OCI-LY1 (cell line): ENCODE results near the gene RABL2A.
"Not testable (repeated sequence)": the region's sequence is repeated elsewhere in the genome, so short reads cannot be mapped to it uniquely, and the experiment has no call there.

ENCODE experiments used
- H2AFZ ChIP-seq: fragments of 200-600 bp; sonication (generic), shearing (Covaris generic); 2 replicates; pipeline ENCODE4 v1.6.0; 2014; ENCODE audit warnings: antibody characterized with exemption, mild to moderate bottlenecking, low read length
- H3F3A ChIP-seq: fragments of 200-600 bp; sonication (generic), shearing (Covaris generic); 2 replicates; pipeline ENCODE4 v1.6.0; 2014; ENCODE audit warnings: mild to moderate bottlenecking, antibody characterized with exemption, low read length, moderate library complexity; ENCODE audit not compliant: insufficient read depth
- H3K27ac ChIP-seq: fragments of 200-600 bp; sonication (generic); 2 replicates; pipeline ENCODE4 v1.5.1; 2014; ENCODE audit warnings: low read length, mixed run types, mild to moderate bottlenecking, low read depth; ENCODE audit not compliant: poor library complexity, severe bottlenecking
- H3K27me3 ChIP-seq: fragments of 200-600 bp; sonication (generic); 2 replicates; pipeline ENCODE4 v1.6.0; 2014; ENCODE audit warnings: antibody characterized with exemption, mild to moderate bottlenecking, low read length, moderate library complexity; ENCODE audit not compliant: insufficient read depth
- H3K36me3 ChIP-seq: fragments of 200-600 bp; sonication (generic); 2 replicates; pipeline ENCODE4 v1.6.1; 2014; ENCODE audit warnings: mild to moderate bottlenecking, antibody characterized with exemption, low read length, moderate library complexity, mixed read lengths; ENCODE audit not compliant: insufficient read depth
- H3K4me1 ChIP-seq: fragments of 200-600 bp; sonication (generic); 2 replicates; pipeline ENCODE4 v1.5.1; 2014; ENCODE audit warnings: mild to moderate bottlenecking, low read length, moderate library complexity; ENCODE audit not compliant: insufficient read depth, severe bottlenecking
- H3K4me2 ChIP-seq: fragments of 200-600 bp; sonication (generic), shearing (Covaris generic); 2 replicates; pipeline ENCODE4 v1.6.1; 2014; ENCODE audit warnings: low read length
- H3K4me3 ChIP-seq: fragments of 200-600 bp; sonication (generic); 2 replicates; pipeline ENCODE4 v1.5.1; 2014; ENCODE audit warnings: low read length, low read depth, mild to moderate bottlenecking, mixed read lengths; ENCODE audit not compliant: poor library complexity, severe bottlenecking
- H3K79me2 ChIP-seq: fragments of 200-600 bp; shearing (Covaris generic); 2 replicates; pipeline ENCODE4 v1.6.1; 2016; ENCODE audit warnings: mixed run types, low read length, mixed read lengths; ENCODE audit not compliant: insufficient read depth
- H3K9ac ChIP-seq: fragments of 200-600 bp; sonication (generic), shearing (Covaris generic); 2 replicates; pipeline ENCODE4 v1.6.1; 2014; ENCODE audit warnings: mild to moderate bottlenecking, low read length, mixed read lengths
- H3K9me2 ChIP-seq: fragments of 200-600 bp; sonication (generic), shearing (Covaris generic); 2 replicates; pipeline ENCODE4 v1.6.1; 2014; ENCODE audit warnings: low read depth, mild to moderate bottlenecking, low read length, mixed read lengths
- H3K9me3 ChIP-seq: fragments of 200-600 bp; shearing (Covaris generic); 2 replicates; pipeline ENCODE4 v1.6.1; 2014; ENCODE audit warnings: low read length, mixed read lengths
- H4K20me1 ChIP-seq: fragments of 200-600 bp; sonication (generic), shearing (Covaris generic); 2 replicates; pipeline ENCODE4 v1.6.0; 2016; ENCODE audit warnings: mild to moderate bottlenecking, low read length; ENCODE audit not compliant: insufficient read depth
- CTCF ChIP-seq: fragments of 200-600 bp; sonication (generic), shearing (Covaris generic); IDR thresholded peaks from 2 replicates; pipeline ENCODE4 v1.5.1; 2017; ENCODE audit warnings: mild to moderate bottlenecking, antibody characterized with exemption, low read length, moderate library complexity, mixed read lengths

RABL2A gene

GRCh38 chr2:113587201-113587600 is 39.9 kb upstream of the RABL2A start:
- not testable (repeated sequence) for H3K27me3 ChIP-seq, H3K36me3 ChIP-seq, H3K79me2 ChIP-seq, H4K20me1 ChIP-seq, H3K9me3 ChIP-seq, H3K4me2 ChIP-seq, H3K4me3 ChIP-seq, H3F3A ChIP-seq, H3K9ac ChIP-seq, H3K9me2 ChIP-seq, H3K27ac ChIP-seq, H2AFZ ChIP-seq
- TF ChIP-seq CTCF, result peak; percentile 48; the same call in 1 of the 2 replicates
- H3K4me1 ChIP-seq, result peaks cover 15% of the 10 kb centered on the region

GRCh38 chr2:113589591-113589990 is 37.5 kb upstream of the RABL2A start:
- H2AFZ ChIP-seq, H3K9me3 ChIP-seq, H3K27ac ChIP-seq, H3K36me3 ChIP-seq, H3K4me1 ChIP-seq, H3K27me3 ChIP-seq, H3K4me3 ChIP-seq, H3K9ac ChIP-seq, H3F3A ChIP-seq, H3K4me2 ChIP-seq, H3K9me2 ChIP-seq, H4K20me1 ChIP-seq, H3K79me2 ChIP-seq: not testable (repeated sequence)

- not testable (repeated sequence) for H3K79me2 ChIP-seq, H3K9me3 ChIP-seq, H3K4me3 ChIP-seq, H2AFZ ChIP-seq, H3K4me1 ChIP-seq, H3K4me2 ChIP-seq, H3K9me2 ChIP-seq, H4K20me1 ChIP-seq, H3K36me3 ChIP-seq, H3K9ac ChIP-seq, H3F3A ChIP-seq, H3K27ac ChIP-seq, H3K27me3 ChIP-seq
Observed at GRCh38 chr2:113591926-113592325, 35.1 kb upstream of the RABL2A start.

- H3F3A ChIP-seq, H3K9me3 ChIP-seq, H3K27ac ChIP-seq, H3K9ac ChIP-seq, H4K20me1 ChIP-seq, H3K4me3 ChIP-seq, H3K36me3 ChIP-seq, H3K27me3 ChIP-seq, H3K79me2 ChIP-seq, H3K9me2 ChIP-seq, H2AFZ ChIP-seq, H3K4me2 ChIP-seq, H3K4me1 ChIP-seq: not testable (repeated sequence)
Observed at GRCh38 chr2:113593280-113593679, 33.8 kb upstream of the RABL2A start.

GRCh38 chr2:113595725-113596124 is 31.3 kb upstream of the RABL2A start:
- not testable (repeated sequence) for H3K4me1 ChIP-seq, H3K4me2 ChIP-seq, H3K9me2 ChIP-seq, H3K9me3 ChIP-seq, H3K27me3 ChIP-seq, H4K20me1 ChIP-seq, H2AFZ ChIP-seq, H3K9ac ChIP-seq, H3K36me3 ChIP-seq, H3K27ac ChIP-seq, H3K79me2 ChIP-seq, H3K4me3 ChIP-seq, H3F3A ChIP-seq

- H2AFZ ChIP-seq, H3K27me3 ChIP-seq, H3K9me2 ChIP-seq, H3K27ac ChIP-seq, H3K79me2 ChIP-seq, H3F3A ChIP-seq, H4K20me1 ChIP-seq, H3K4me2 ChIP-seq, H3K4me1 ChIP-seq, H3K4me3 ChIP-seq, H3K9me3 ChIP-seq, H3K9ac ChIP-seq, H3K36me3 ChIP-seq: not testable (repeated sequence)
Observed at GRCh38 chr2:113597164-113597563, 29.9 kb upstream of the RABL2A start.

- H3K4me3 ChIP-seq, H3K9me3 ChIP-seq, H4K20me1 ChIP-seq, H3K4me2 ChIP-seq, H3K27me3 ChIP-seq, H3K36me3 ChIP-seq, H2AFZ ChIP-seq, H3K9ac ChIP-seq, H3K4me1 ChIP-seq, H3K27ac ChIP-seq, H3K79me2 ChIP-seq, H3F3A ChIP-seq, H3K9me2 ChIP-seq: not testable (repeated sequence)
Observed at GRCh38 chr2:113597572-113597971, 29.5 kb upstream of the RABL2A start.
